Measurements from ENCODE around the gene CBFA2T3.

The CBFA2T3 gene

DNA sequence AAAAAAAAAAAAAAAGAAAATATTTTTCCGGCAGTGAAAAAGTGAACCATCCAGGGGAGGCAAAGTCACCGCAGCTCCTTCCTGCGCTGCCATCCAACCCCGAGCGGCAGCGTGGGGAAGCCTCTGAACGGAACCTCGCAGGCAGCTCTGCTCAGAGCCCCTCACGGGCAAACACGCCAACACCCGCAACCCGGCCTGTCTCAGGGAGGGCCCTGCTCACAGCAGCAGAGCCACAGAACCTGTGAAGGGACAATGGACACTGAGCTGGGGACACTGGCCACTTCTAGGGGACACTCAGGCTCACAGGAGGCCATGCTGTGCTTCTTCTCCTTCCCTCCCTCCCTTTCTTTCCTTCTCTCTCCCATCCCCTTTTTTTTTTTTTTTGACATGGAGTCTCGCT lies 143.9 kb downstream of the CBFA2T3 start:
- TF ChIP-seq EP300 (IDR thresholded peaks at IDR 0.05; ENCODE audit: borderline replicate concordance), result no peak
- no peak for TF ChIP-seq FOXM1 (IDR thresholded peaks at IDR 0.05; ENCODE audit: borderline replicate concordance, low read depth)
- TF ChIP-seq ZBTB7A (IDR thresholded peaks at IDR 0.05; ENCODE audit: low read depth), result no peak

DNA sequence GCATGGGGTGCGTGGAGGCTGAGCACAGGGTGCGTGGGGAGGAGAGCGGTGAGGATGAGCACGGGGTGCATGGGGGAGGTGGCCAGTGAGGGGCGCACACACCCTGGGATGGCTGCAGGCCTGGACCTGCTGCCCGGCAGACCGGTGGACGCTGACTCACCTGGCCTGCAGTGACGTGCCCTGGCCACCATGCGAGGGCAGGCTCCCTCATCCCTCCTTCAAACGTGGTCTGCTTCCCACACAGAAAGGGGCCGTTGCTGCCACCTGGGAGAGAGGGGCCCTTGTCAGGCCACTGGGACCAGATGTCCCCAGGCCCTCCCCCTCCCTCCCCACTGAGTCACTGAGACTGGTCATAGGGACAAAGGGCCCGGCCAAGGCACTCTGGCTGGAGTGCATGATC lies 145.2 kb downstream of the CBFA2T3 start:
- TF ChIP-seq NFIC (IDR thresholded peaks at IDR 0.05) (no peak), CEBPB (IDR thresholded peaks at IDR 0.05) (no peak), TEAD4 (IDR thresholded peaks at IDR 0.05) (no peak), CREB1 (IDR thresholded peaks at IDR 0.05; ENCODE audit: low read depth) (no peak), TCF12 (IDR thresholded peaks at IDR 0.05; ENCODE audit: low read depth) (no peak), FOXM1 (IDR thresholded peaks at IDR 0.05; ENCODE audit: borderline replicate concordance, low read depth) (no peak)

DNA sequence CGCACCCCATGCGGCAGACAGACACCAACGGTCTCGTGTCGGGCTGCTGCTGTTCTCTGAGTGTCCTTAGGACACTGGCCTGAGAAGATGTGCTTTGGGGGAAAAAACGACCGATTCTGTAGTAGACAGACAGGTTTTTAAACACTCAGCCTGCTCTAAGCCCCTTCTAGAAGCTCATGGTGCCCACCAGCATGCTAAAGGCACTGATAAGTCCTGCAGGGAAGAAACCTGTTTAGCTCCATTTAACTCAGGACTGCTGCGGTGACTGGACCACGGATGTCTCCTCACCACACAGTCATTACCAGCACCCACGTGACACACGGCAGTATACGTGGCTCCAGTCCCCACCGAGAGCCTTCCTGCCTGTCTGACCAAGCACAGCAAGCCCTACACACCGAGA lies 146.2 kb downstream of the CBFA2T3 start:
- TF ChIP-seq CEBPB (IDR thresholded peaks at IDR 0.05), result no peak
- TF ChIP-seq TEAD4 (IDR thresholded peaks at IDR 0.05), result no peak
- no peak for TF ChIP-seq TCF12 (IDR thresholded peaks at IDR 0.05; ENCODE audit: low read depth)
- TF ChIP-seq EP300 (IDR thresholded peaks at IDR 0.05; ENCODE audit: borderline replicate concordance), result no peak
- no peak for TF ChIP-seq CREB1 (IDR thresholded peaks at IDR 0.05; ENCODE audit: low read depth)
- TF ChIP-seq, protein P1, sequence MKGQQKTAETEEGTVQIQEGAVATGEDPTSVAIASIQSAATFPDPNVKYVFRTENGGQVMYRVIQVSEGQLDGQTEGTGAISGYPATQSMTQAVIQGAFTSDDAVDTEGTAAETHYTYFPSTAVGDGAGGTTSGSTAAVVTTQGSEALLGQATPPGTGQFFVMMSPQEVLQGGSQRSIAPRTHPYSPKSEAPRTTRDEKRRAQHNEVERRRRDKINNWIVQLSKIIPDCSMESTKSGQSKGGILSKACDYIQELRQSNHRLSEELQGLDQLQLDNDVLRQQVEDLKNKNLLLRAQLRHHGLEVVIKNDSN (IDR thresholded peaks at IDR 0.05), result no peak
- TF ChIP-seq NFIC (IDR thresholded peaks at IDR 0.05), result no peak
- no peak for TF ChIP-seq YY1 (IDR thresholded peaks at IDR 0.05; ENCODE audit: low read depth)
- TF ChIP-seq RAD21 (IDR thresholded peaks at IDR 0.05; ENCODE audit: low read depth), result no peak
- no peak for TF ChIP-seq ZBTB7A (IDR thresholded peaks at IDR 0.05; ENCODE audit: low read depth)

DNA sequence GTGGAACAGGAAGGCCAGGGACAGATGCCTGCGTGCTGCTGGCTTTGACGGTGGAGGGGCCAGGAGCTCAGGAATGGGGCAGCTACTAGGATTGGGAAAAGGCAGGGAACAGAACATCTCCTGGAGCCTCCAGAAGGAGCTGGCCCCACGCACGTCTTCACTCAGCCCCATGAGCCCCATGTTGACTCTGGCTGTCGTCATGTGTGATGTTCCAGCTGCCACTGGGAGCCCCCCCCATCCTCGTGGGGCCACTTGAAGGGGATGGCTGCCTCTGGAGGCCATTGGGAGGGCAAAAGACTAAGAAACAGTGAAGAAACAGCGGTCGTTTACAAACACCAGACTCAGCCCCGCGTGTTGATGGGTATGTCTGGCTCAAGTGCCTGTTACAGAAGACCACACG lies 146.7 kb downstream of the CBFA2T3 start:
- no peak for TF ChIP-seq MAX (IDR thresholded peaks at IDR 0.05)
- no peak for TF ChIP-seq TCF12 (IDR thresholded peaks at IDR 0.05; ENCODE audit: low read depth)
- TF ChIP-seq TEAD4 (IDR thresholded peaks at IDR 0.05), result no peak
- TF ChIP-seq FOXM1 (IDR thresholded peaks at IDR 0.05; ENCODE audit: borderline replicate concordance, low read depth), result no peak
- TF ChIP-seq RAD21 (IDR thresholded peaks at IDR 0.05; ENCODE audit: low read depth), result no peak
- TF ChIP-seq CEBPB (IDR thresholded peaks at IDR 0.05), result no peak
- no peak for TF ChIP-seq ZBTB7A (IDR thresholded peaks at IDR 0.05; ENCODE audit: low read depth)
- TF ChIP-seq, protein P1 (IDR thresholded peaks at IDR 0.05), result no peak
- no peak for TF ChIP-seq YY1 (IDR thresholded peaks at IDR 0.05; ENCODE audit: low read depth)
- TF ChIP-seq EP300 (IDR thresholded peaks at IDR 0.05; ENCODE audit: borderline replicate concordance), result no peak
- no peak for TF ChIP-seq TAF1 (IDR thresholded peaks at IDR 0.05; ENCODE audit: low read depth)
- no peak for TF ChIP-seq CREB1 (IDR thresholded peaks at IDR 0.05; ENCODE audit: low read depth)

GRCh38 chr16:88828711-88829110 lies 148.3 kb downstream of the CBFA2T3 start:
- TF ChIP-seq REST (IDR thresholded peaks at IDR 0.05; ENCODE audit: low read depth), result no peak
- no peak for TF ChIP-seq TCF12 (IDR thresholded peaks at IDR 0.05; ENCODE audit: low read depth)
- TF ChIP-seq MAX (IDR thresholded peaks at IDR 0.05), result no peak
- TF ChIP-seq EP300 (IDR thresholded peaks at IDR 0.05; ENCODE audit: borderline replicate concordance), result no peak
- TF ChIP-seq YY1 (IDR thresholded peaks at IDR 0.05; ENCODE audit: low read depth), result no peak
- TF ChIP-seq TAF1 (IDR thresholded peaks at IDR 0.05; ENCODE audit: low read depth), result no peak
- no peak for TF ChIP-seq ZBTB7A (IDR thresholded peaks at IDR 0.05; ENCODE audit: low read depth)
- TF ChIP-seq FOXM1 (IDR thresholded peaks at IDR 0.05; ENCODE audit: borderline replicate concordance, low read depth), result no peak
- TF ChIP-seq RAD21 (IDR thresholded peaks at IDR 0.05; ENCODE audit: low read depth), result no peak
- TF ChIP-seq CEBPB (IDR thresholded peaks at IDR 0.05), result no peak
- TF ChIP-seq NFIC (IDR thresholded peaks at IDR 0.05), result no peak
- TF ChIP-seq TEAD4 (IDR thresholded peaks at IDR 0.05), result no peak
- TF ChIP-seq CREB1 (IDR thresholded peaks at IDR 0.05; ENCODE audit: low read depth), result no peak
- TF ChIP-seq, protein P1 (IDR thresholded peaks at IDR 0.05), result no peak
- TF ChIP-seq EGR1 (IDR thresholded peaks at IDR 0.05), result no peak

DNA sequence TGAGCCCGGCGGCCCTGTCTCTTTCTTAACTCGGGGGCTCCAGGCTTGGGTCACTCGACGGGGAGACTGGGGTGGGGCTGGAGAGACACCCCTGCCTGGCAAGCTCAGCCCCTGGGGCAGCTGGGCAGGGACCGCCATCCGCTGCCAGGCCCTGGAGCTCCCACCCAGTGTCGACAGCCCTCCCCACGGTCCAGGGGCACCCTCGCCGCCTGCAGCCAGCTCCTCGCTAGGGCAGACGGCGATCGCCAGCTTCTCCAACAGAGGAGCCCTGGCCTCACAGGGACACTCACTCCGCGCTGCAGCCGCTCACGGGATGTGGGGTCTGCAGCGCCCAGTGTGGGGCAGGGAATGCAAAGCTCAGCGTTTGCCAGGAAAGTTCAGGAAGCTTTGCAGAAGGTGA lies 149.3 kb downstream of the CBFA2T3 start:
- TF ChIP-seq CEBPB (IDR thresholded peaks at IDR 0.05) (no peak), FOXM1 (IDR thresholded peaks at IDR 0.05; ENCODE audit: borderline replicate concordance, low read depth) (no peak), CREB1 (IDR thresholded peaks at IDR 0.05; ENCODE audit: low read depth) (no peak), RAD21 (IDR thresholded peaks at IDR 0.05; ENCODE audit: low read depth) (no peak)

DNA sequence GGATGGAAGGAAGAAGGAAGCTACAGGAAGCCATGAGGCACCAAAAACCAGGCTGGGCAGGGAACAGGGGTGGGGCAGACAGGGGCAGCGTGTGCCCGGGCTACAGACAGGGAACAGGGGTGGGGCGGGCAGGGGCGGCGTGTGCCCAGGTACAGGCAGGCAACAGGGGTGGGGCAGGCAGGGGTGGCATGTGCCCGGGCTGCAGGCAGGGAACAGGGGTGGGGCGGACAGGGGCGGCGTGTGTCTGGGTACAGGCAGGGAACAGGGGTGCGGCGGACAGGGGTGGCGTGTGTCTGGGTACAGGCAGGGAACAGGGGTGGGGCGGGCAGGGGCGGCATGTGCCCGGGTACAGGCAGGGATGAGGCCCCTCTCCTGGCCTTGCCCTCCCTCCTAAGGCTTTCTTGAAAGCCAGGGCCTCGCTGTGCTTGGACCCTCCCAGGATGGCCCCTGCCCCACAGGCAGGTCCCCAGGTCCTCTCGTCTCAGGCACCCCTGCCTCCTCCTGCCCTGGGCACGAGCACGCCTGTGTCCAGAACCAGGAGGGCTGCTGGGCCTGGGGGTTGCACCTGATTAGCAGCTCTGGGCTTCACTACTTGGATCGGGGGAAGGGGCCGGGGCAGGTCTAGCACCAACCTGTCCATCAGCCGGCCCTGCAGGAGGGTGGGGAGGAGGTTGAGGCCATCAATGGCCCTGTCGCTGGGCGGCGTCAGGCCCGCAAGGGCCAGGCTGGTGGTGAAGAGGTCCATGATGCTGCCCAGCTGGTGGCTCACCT lies 150.8 kb downstream of the CBFA2T3 start:
- TF ChIP-seq NFIC (IDR thresholded peaks at IDR 0.05) (no peak), TAF1 (IDR thresholded peaks at IDR 0.05; ENCODE audit: low read depth) (no peak), YY1 (IDR thresholded peaks at IDR 0.05; ENCODE audit: low read depth) (no peak), CEBPB (IDR thresholded peaks at IDR 0.05) (no peak), RAD21 (IDR thresholded peaks at IDR 0.05; ENCODE audit: low read depth) (no peak), REST (IDR thresholded peaks at IDR 0.05; ENCODE audit: low read depth) (no peak)
- TF ChIP-seq, protein P1 (IDR thresholded peaks at IDR 0.05), result no peak
